Hepatocyte (in vitro differentiated cells): ENCODE data around the gene DNAJB11. TPM values are rescaled to one million over a fixed set of nuclear protein-coding genes. Genes with fewer than 3 reads are reported as not detected.
A peak's percentile ranks its signal among the peaks of the same experiment; 100 is the strongest.

Experiments
- DNase-seq: peaks from one replicate; pipeline ENCODE4 v3.0.0-alpha.2; 2016; ENCODE audit warnings: low spot score
- H2AFZ ChIP-seq: fragments of 200-600 bp; sonication (generic); 2 replicates; pipeline ENCODE4 v1.6.0; 2016; ENCODE audit warnings: antibody characterized with exemption, mild to moderate bottlenecking
- H3K27ac ChIP-seq: fragments of 200-600 bp; sonication (generic); 2 replicates; pipeline ENCODE4 v1.5.1; 2016; ENCODE audit warnings: mild to moderate bottlenecking
- H3K27me3 ChIP-seq: fragments of 200-600 bp; sonication (generic); 2 replicates; pipeline ENCODE4 v1.6.1; 2016
- H3K36me3 ChIP-seq: fragments of 200-600 bp; sonication (generic); replicated peaks from 2 replicates; pipeline ENCODE4 v1.5.1; 2016; ENCODE audit warnings: low read depth; ENCODE audit not compliant: insufficient read depth
- H3K4me1 ChIP-seq: fragments of 200-600 bp; sonication (generic); 2 replicates; pipeline ENCODE4 v1.5.1; 2016; ENCODE audit warnings: mild to moderate bottlenecking, moderate library complexity; ENCODE audit not compliant: insufficient read depth
- H3K4me2 ChIP-seq: fragments of 200-600 bp; sonication (generic); 2 replicates; pipeline ENCODE4 v1.6.0; 2016
- H3K4me3 ChIP-seq: fragments of 200-600 bp; sonication (generic); 2 replicates; pipeline ENCODE4 v1.5.1; 2016; ENCODE audit warnings: mild to moderate bottlenecking
- H3K79me2 ChIP-seq: fragments of 200-600 bp; sonication (generic); 2 replicates; pipeline ENCODE4 v1.6.0; 2017; ENCODE audit warnings: mild to moderate bottlenecking
- H3K9me2 ChIP-seq: fragments of 200-600 bp; sonication (generic); replicated peaks from 2 replicates; pipeline ENCODE4 v1.6.0; 2017; ENCODE audit warnings: mild to moderate bottlenecking; ENCODE audit not compliant: insufficient read depth
- H3K9me3 ChIP-seq: fragments of 200-600 bp; sonication (generic); 2 replicates; pipeline ENCODE4 v1.5.1; 2016; ENCODE audit warnings: low read depth, mild to moderate bottlenecking
- H4K20me1 ChIP-seq: fragments of 200-600 bp; sonication (generic); 2 replicates; pipeline ENCODE4 v1.6.0; 2016; ENCODE audit warnings: mild to moderate bottlenecking; ENCODE audit not compliant: insufficient read depth, poor library complexity, severe bottlenecking
- CTCF ChIP-seq: fragments of 200-600 bp; sonication (generic); IDR thresholded peaks from 2 replicates; pipeline ENCODE4 v1.5.1; 2016; ENCODE audit warnings: antibody characterized with exemption, mild to moderate bottlenecking; ENCODE audit not compliant: poor library complexity
- EZH2 ChIP-seq: fragments of 200-600 bp; sonication (generic); IDR thresholded peaks from 2 replicates; pipeline ENCODE4 v1.6.1; 2016; ENCODE audit warnings: antibody characterized with exemption, mild to moderate bottlenecking, borderline replicate concordance
- EZH2phosphoT487 ChIP-seq: fragments of 200-600 bp; sonication (generic); IDR thresholded peaks from one replicate; pipeline ENCODE4 v1.6.1; 2018; ENCODE audit warnings: antibody characterized with exemption, mild to moderate bottlenecking, low read depth, moderate library complexity; ENCODE audit not compliant: unreplicated experiment, severe bottlenecking
- WGBS: methylation state at CpG from one replicate; pipeline ENCODE4 v1.1.6; 2016; ENCODE audit warnings: low lambda C conversion rate; ENCODE audit errors: missing lambda C conversion rate; 5-methylcytosine and 5-hydroxymethylcytosine counted together
- polyA plus RNA-seq: library from polyadenylated mRNA; unstranded; fragments of >200 nt; fragmentation: Nextera tagmentation; extraction: Ambion mirVana; gene quantifications from 2 replicates; pipeline ENCODE4 v1.2.1, GENCODE V29; 2016
- total RNA-seq: library from RNA; depleted of rRNA; stranded (reverse); fragments of >200 nt; gene quantifications from 2 replicates; pipeline ENCODE4 v1.2.3, GENCODE V29; 2014

Gene DNAJB11
- total and polyA plus RNA-seq, 2 experiments from 2014 or later = 103 to 148 TPM

GRCh38 chr3:186593862-186594261, 23.3 kb downstream of the DNAJB11 start:
- H3K9me3 ChIP-seq = no peaks in the 10 kb centered on the region
- H2AFZ ChIP-seq = no peak overlapping the region
- H3K9me2 ChIP-seq = no peaks in the 10 kb centered on the region
- H3K4me2 ChIP-seq = peak overlapping the region; percentile 17
- TF ChIP-seq EZH2 (no peak), CTCF (no peak)
- no peaks in the 10 kb centered on the region for H4K20me1 ChIP-seq
- H3K4me1 ChIP-seq = peaks cover 28% of the 10 kb centered on the region
- H3K36me3 ChIP-seq = no peaks in the 10 kb centered on the region
- no peak for DNase-seq
- no peaks in the 10 kb centered on the region for H3K79me2 ChIP-seq
- H3K27me3 ChIP-seq = no peaks in the 10 kb centered on the region
- peak overlapping the region; percentile 81 for H3K27ac ChIP-seq
- 66% methylated on average over 3 of the region's 3 CpGs for WGBS
- no peak overlapping the region for H3K4me3 ChIP-seq

GRCh38 chr3:186594591-186595113, 24.1 kb downstream of the DNAJB11 start:
- Histone ChIP-seq H3K4me2 (no peak overlapping the region), H3K79me2 (no peaks in the 10 kb centered on the region), H2AFZ (no peak overlapping the region), H3K27me3 (no peaks in the 10 kb centered on the region), H3K4me1 (peaks cover 33% of the 10 kb centered on the region), H3K9me3 (no peaks in the 10 kb centered on the region), H3K36me3 (no peaks in the 10 kb centered on the region), H3K9me2 (no peaks in the 10 kb centered on the region), H3K27ac (peak overlapping the region; percentile 81), H4K20me1 (no peaks in the 10 kb centered on the region), H3K4me3 (no peak overlapping the region)
- 78% methylated on average over 6 of the region's 6 CpGs for WGBS
- TF ChIP-seq EZH2 (no peak), EZH2phosphoT487 (no peak), CTCF (no peak)
- DNase-seq = no peak

- DNase-seq = no peak
- no peak overlapping the region for H3K27ac ChIP-seq
- TF ChIP-seq CTCF = no peak
- TF ChIP-seq EZH2phosphoT487 = no peak
- no peak for TF ChIP-seq EZH2
- H3K9me2 ChIP-seq = no peaks in the 10 kb centered on the region
- H3K4me2 ChIP-seq = no peak overlapping the region
- H3K36me3 ChIP-seq = no peaks in the 10 kb centered on the region
- no peaks in the 10 kb centered on the region for H3K79me2 ChIP-seq
- 64% methylated on average over 17 of the region's 17 CpGs for WGBS
- no peak overlapping the region for H2AFZ ChIP-seq
- H3K27me3 ChIP-seq = no peaks in the 10 kb centered on the region
- no peak overlapping the region for H3K4me3 ChIP-seq
- H4K20me1 ChIP-seq = no peaks in the 10 kb centered on the region
- peaks cover 33% of the 10 kb centered on the region for H3K4me1 ChIP-seq
- no peaks in the 10 kb centered on the region for H3K9me3 ChIP-seq
These were observed 26.2 kb downstream of the DNAJB11 start for GRCh38 chr3:186596568-186597287.
